Skeletal muscle tissue (tissue), 4 donors: Measurements from ENCODE around the gene ASB16. TPM values are rescaled to one million over a fixed set of nuclear protein-coding genes. Genes with fewer than 3 reads are reported as not detected.
"Not testable (repeated sequence)": the region's sequence is repeated elsewhere in the genome, so short reads cannot be mapped to it uniquely, and the experiment has no call there.

ENCODE experiments used
- H3K27ac ChIP-seq: one replicate; pipeline ENCODE4 v1.7.0; 2013; ENCODE audit warnings: mild to moderate bottlenecking, low read depth, low read length, inconsistent platforms
- H3K27me3 ChIP-seq, 3 donors: one replicate each; pipeline ENCODE4 v1.7.0; 2013; ENCODE audit warnings: low read length in 3 of 3; ENCODE audit not compliant: control insufficient read depth in 3 of 3, insufficient read depth in 3 of 3
- H3K36me3 ChIP-seq, 3 donors: one replicate each; pipeline ENCODE4 v1.7.0; 2013; ENCODE audit warnings: low read length in 3 of 3; ENCODE audit not compliant: control insufficient read depth in 3 of 3, insufficient read depth in 3 of 3
- H3K4me1 ChIP-seq, 3 donors: one replicate each; pipeline ENCODE4 v1.7.0; 2013; ENCODE audit warnings: low read length in 3 of 3, mild to moderate bottlenecking in 3 of 3; ENCODE audit not compliant: control insufficient read depth in 3 of 3, insufficient read depth in 3 of 3
- H3K4me3 ChIP-seq, 3 donors: one replicate each; pipeline ENCODE4 v1.7.0; 2013; ENCODE audit warnings: low read length in 3 of 3
- H3K9ac ChIP-seq, 3 donors: one replicate each; pipeline ENCODE4 v1.7.0; 2013; ENCODE audit warnings: low read length in 3 of 3, mild to moderate bottlenecking in 3 of 3, moderate library complexity in 2 of 3, low read depth in 1 of 3
- H3K9me3 ChIP-seq, 3 donors: one replicate each; pipeline ENCODE4 v1.7.0; 2013; ENCODE audit warnings: low read length in 3 of 3; ENCODE audit not compliant: control insufficient read depth in 3 of 3
- total RNA-seq: library from RNA; depleted of rRNA; stranded (reverse); fragments of >200 nt; gene quantifications from one replicate; pipeline ENCODE4 v1.2.3, GENCODE V29; 2014
- donor health status: Osteomylitis.

The ASB16 gene
- total RNA-seq, 1 donor from 2014 or later: 4.7 TPM

DNA sequence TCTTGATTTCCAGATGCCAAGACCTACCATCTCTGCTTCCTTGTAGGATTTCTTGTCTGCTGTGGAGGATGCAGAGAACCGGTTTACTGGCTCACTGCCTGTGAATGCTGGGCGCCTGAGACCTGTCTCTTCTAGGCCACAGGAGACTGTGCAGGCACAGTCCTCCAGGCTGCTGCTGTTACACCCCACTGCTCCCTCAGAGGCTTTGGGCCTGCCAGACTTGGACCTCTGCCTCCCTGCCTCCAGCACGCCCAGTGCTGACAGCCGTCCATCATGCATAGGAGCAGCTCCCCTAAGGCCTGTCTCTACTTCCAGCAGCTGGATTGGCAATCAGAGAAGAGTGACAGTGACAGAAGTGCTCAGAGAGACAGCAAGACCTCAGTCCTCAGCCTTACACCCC, 22.7 kb upstream of the ASB16 start:
- Histone ChIP-seq H3K36me3 (no peaks in the 10 kb centered on the region), H3K9me3 (no peaks in the 10 kb centered on the region), H3K4me3 (no peak overlapping the region), H3K27ac (peak overlapping the region; percentile 31), H3K9ac (peak overlapping the region in 1 of 3 donors; percentile 40), H3K4me1 (peaks cover 21 to 32% (median 22%) of the 10 kb centered on the region in 3 donors), H3K27me3 (no peaks in the 10 kb centered on the region)

GRCh38 chr17:44149066-44149465, 21.4 kb upstream of the ASB16 start:
- not testable (repeated sequence) for H3K27me3 ChIP-seq, H3K36me3 ChIP-seq, H3K27ac ChIP-seq, H3K4me3 ChIP-seq, H3K9me3 ChIP-seq, H3K9ac ChIP-seq
- H3K4me1 ChIP-seq: peaks cover 21 to 32% (median 22%) of the 10 kb centered on the region in 3 donors

DNA sequence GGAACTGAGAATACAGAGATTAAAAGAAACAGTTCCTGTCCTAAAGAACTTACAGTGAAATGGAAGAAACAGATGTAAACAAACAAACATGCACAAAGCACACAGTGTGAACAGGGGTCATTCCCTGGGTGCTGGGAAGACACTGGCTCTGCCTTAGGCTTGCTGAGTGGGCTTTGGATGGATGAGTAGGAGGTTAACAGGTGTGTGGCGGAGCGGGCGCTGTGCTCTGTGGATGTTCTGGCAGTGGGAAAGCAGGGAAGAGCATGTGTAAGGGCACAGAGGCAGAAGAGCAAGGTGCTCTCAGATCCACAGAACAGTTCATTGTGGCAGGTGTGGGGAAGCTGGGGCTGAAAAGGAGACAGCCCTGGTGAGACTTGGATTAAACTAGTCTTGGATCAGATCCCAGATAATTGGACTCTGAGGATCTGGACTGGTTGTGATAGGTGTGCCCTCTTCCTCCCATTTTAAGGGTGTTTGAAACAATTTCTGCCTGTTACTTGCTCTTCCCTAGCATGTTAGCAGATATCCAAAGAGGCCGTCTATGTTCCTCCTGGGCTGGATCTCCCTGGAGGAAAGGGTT, 20.7 kb upstream of the ASB16 start:
- Histone ChIP-seq H3K4me1 (peaks cover 21 to 32% (median 22%) of the 10 kb centered on the region in 3 donors), H3K9ac (no peak overlapping the region), H3K27me3 (no peaks in the 10 kb centered on the region), H3K27ac (no peak overlapping the region), H3K36me3 (no peaks in the 10 kb centered on the region), H3K9me3 (no peaks in the 10 kb centered on the region), H3K4me3 (no peak overlapping the region)

- no peaks in the 10 kb centered on the region for H3K9me3 ChIP-seq
- peaks cover 3 to 9% (median 6%) of the 10 kb centered on the region in 3 donors for H3K4me1 ChIP-seq
- no peaks in the 10 kb centered on the region for H3K27me3 ChIP-seq
- no peak overlapping the region for H3K4me3 ChIP-seq
- no peak overlapping the region for H3K27ac ChIP-seq
- H3K9ac ChIP-seq: no peak overlapping the region
- H3K36me3 ChIP-seq: no peaks in the 10 kb centered on the region
Observed at GRCh38 chr17:44152875-44153274, 17.6 kb upstream of the ASB16 start.

DNA sequence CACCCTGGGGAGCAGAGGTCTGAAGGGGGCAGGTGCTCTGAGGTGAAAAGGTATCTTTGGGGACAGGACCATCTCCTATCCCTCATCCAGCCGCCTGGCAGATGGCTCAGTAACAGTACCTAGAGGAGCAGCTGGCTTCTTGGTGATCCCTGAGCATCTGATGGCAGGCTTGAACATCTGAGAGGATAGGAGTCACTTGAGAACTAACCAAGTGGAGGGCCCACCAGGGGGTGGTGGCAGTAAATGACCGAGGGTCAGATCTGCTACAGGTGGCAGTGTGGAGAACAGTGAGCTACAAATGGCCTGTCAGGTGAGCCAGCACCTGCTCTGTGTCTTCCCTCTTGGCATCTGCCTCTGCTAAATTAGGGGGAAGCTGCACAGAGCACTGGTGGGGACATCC, 15.0 kb upstream of the ASB16 start:
- Histone ChIP-seq H3K9ac (no peak overlapping the region), H3K4me3 (no peak overlapping the region), H3K4me1 (no peaks in the 10 kb centered on the region), H3K27ac (no peak overlapping the region), H3K36me3 (no peaks in the 10 kb centered on the region), H3K9me3 (no peaks in the 10 kb centered on the region), H3K27me3 (no peaks in the 10 kb centered on the region)

DNA sequence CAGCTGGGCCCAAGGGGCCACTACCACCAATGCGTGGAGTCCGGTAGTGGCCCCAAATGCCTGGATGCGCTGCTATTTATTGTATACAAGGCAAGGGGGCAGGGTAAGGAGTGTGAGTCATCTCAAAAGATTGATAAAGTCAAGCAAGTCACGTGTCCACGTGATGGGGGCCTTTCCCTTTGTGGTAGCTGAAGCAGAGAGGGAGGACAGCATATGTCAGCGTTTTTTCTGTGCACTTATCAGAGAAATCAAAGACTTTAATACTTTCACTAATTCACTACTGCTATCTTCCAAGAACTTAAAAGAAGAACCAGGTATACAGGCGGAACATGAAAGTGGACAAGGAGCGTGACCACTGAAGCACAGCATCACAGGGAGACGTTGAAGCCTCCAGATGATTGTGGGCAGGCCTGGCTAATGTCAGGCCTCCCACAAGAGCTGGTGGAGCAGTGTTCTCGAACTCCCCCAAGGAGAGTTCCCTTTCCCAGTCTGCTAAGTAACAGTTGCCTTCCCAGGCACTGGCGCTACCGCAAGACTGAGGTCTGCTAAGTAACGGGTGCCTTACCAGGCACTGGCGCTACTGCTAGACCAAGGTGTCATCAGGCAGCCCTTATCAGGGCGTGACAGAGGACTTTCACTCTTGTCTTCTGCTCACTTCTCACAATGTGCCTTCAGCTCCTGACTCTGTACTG, 10.8 kb upstream of the ASB16 start:
- H3K36me3 ChIP-seq: no peaks in the 10 kb centered on the region
- no peak overlapping the region for H3K27ac ChIP-seq
- H3K9me3 ChIP-seq: no peaks in the 10 kb centered on the region
- H3K9ac ChIP-seq: no peak overlapping the region
- no peak overlapping the region for H3K4me3 ChIP-seq
- H3K4me1 ChIP-seq: no peaks in the 10 kb centered on the region
- no peaks in the 10 kb centered on the region for H3K27me3 ChIP-seq

- no peak overlapping the region for H3K27ac ChIP-seq
- no peak overlapping the region for H3K9ac ChIP-seq
- no peak overlapping the region for H3K4me3 ChIP-seq
- no peaks in the 10 kb centered on the region for H3K9me3 ChIP-seq
- H3K36me3 ChIP-seq: no peaks in the 10 kb centered on the region
- peaks cover 5 to 19% (median 8%) of the 10 kb centered on the region in 3 donors for H3K4me1 ChIP-seq
- H3K27me3 ChIP-seq: no peaks in the 10 kb centered on the region
Observed at GRCh38 chr17:44164476-44164875, 6.0 kb upstream of the ASB16 start.

DNA sequence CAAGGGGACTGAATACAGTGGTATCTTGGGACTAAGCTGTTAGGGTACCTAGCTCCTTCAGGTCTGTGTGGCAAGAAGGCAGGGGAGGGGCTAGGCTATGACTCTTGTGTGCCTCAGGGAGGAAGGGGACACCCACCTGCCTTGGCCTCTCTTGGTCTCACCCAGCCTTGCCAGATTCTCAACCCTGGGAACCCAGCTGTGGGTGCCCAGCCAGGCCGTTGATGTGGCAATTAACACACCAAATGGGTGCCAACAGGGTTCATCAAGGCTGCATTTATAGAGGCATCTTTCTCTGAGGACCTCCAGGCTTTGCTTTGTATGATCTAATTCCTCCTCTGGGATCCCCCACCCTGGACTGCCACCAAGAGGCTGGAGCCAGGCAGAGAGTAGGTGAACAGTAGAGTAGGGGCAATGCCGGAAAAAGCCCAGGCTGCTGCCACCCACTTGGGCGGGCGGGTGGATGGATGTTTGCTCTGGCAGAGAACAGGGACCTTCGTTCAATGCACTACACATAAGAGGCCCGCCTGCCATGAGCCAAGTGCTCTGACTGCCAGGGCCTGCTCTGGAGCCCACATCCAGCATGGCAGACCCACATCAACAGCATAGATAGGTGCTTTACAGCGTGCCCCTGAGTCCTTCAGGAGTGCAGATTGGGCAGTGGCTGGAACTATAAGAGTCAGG, 3.2 kb upstream of the ASB16 start:
- Histone ChIP-seq H3K4me1 (peaks cover 21 to 35% (median 22%) of the 10 kb centered on the region in 3 donors), H3K9ac (peak overlapping the region; percentile 11 to 40 (median 16)), H3K27ac (no peak overlapping the region), H3K27me3 (no peaks in the 10 kb centered on the region), H3K4me3 (no peak overlapping the region), H3K36me3 (peaks cover 4 to 6% (median 6%) of the 10 kb centered on the region in 3 donors), H3K9me3 (no peaks in the 10 kb centered on the region)

DNA sequence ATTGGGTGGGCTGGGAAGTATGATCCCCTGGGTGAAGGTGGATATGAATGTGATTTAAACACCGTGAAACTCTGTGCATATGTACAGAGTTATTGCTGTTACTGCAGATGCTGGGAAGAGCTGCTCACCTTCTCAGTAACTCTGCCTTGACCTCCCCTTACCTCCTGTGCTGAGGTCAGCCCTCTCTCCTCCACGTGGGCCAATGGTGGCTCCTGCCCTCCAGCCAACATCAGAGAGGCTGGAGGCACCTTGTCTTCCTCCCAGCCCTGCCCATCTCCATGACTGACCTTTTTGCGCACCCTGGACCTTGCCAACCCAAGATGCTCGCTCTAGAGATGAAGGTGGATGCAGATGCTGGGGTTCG, 387 bp upstream of the ASB16 start:
- no peaks in the 10 kb centered on the region for H3K27me3 ChIP-seq
- H3K4me1 ChIP-seq: peaks cover 23 to 45% (median 25%) of the 10 kb centered on the region in 3 donors
- peak overlapping the region; percentile 91 to 97 (median 95) for H3K9ac ChIP-seq
- peak overlapping the region; percentile 99 for H3K27ac ChIP-seq
- peaks cover 7 to 13% (median 9%) of the 10 kb centered on the region in 3 donors for H3K36me3 ChIP-seq
- H3K9me3 ChIP-seq: no peaks in the 10 kb centered on the region
- H3K4me3 ChIP-seq: peak overlapping the region; percentile 75 to 88 (median 83)

DNA sequence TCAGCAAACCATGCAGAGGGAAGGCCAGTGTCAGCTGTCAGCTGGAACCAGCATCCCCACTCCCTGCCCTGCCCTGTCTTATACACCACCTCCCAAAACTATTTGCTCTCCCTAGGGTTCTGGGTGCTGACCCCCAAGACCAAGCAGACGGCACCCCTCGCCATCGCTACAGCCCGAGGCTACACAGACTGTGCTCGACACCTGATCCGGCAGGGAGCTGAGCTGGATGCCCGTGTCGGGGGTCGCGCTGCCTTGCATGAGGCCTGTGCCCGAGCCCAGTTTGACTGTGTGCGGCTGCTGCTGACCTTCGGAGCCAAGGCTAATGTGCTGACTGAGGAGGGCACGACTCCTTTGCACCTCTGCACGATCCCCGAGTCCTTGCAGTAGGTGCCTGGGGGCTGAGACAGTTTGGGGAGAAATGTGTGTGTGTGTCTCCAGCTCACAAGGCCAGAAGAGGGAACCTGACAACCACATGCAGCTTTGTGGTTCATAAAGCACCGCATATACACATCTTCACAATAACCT, 1.5 kb downstream of the ASB16 start:
- Histone ChIP-seq H3K4me3 (peak overlapping the region; percentile 57 to 83 (median 60)), H3K27ac (peak overlapping the region; percentile 99)

More for the DNA sequence above, 1.5 kb downstream of the ASB16 start:
- Histone ChIP-seq H3K27me3 (no peaks in the 10 kb centered on the region), H3K4me1 (peaks cover 23 to 50% (median 25%) of the 10 kb centered on the region in 3 donors), H3K9me3 (no peaks in the 10 kb centered on the region), H3K9ac (peak overlapping the region; percentile 45 to 79 (median 71)), H3K36me3 (peaks cover 13 to 21% (median 20%) of the 10 kb centered on the region in 3 donors)
